Esophagus squamous epithelium (tissue), 5 donors: Measurements from ENCODE around the gene SCARF1. TPM values are rescaled to one million over a fixed set of nuclear protein-coding genes. Genes with fewer than 3 reads are reported as not detected.

Experiments
- DNase-seq: peaks from one replicate; lab custom pipeline; 2025; lab: John Stamatoyannopoulos, UW
- H3K27ac ChIP-seq, 4 donors: fragments of 200-600 bp; sonication (generic); one replicate each; pipeline ENCODE4 v1.5.1; 2016 to 2019; ENCODE audit warnings: mild to moderate bottlenecking in 1 of 4
- H3K27me3 ChIP-seq, 4 donors: fragments of 200-600 bp; sonication (generic); 1 replicate in 3 of 4; 2 replicates in 1 of 4; pipeline versions ENCODE4 v1.5.1 to v1.6.0; 2017 to 2021; ENCODE audit warnings: antibody characterized with exemption in 1 of 4
- H3K36me3 ChIP-seq, 3 donors: fragments of 200-600 bp; sonication (generic); one replicate each; pipeline ENCODE4 v1.5.1; 2016 to 2019
- H3K4me1 ChIP-seq, 3 donors: fragments of 200-600 bp; sonication (generic); one replicate each; pipeline ENCODE4 v1.5.1; 2017 to 2019
- H3K4me3 ChIP-seq, 4 donors: fragments of 200-600 bp; sonication (generic); 1 replicate in 3 of 4; 2 replicates in 1 of 4; pipeline ENCODE4 v1.5.1; 2016 to 2019; ENCODE audit warnings: mild to moderate bottlenecking in 2 of 4, moderate library complexity in 1 of 4
- H3K9me3 ChIP-seq, 3 donors: fragments of 200-600 bp; sonication (generic); one replicate each; pipeline ENCODE4 v1.5.1; 2016 to 2019
- CTCF ChIP-seq, 6 experiments: fragments of 450-650 bp in 4 of 6; fragments of 200-600 bp in 2 of 6; sonication (generic) in 2 of 6; IDR thresholded peaks; one replicate each; pipeline ENCODE4 v1.5.1; 2016 to 2019; ENCODE audit warnings: antibody characterized with exemption in 6 of 6, mild to moderate bottlenecking in 4 of 6, moderate library complexity in 4 of 6
- POLR2A ChIP-seq, 4 donors: fragments of 450-650 bp; IDR thresholded peaks; one replicate each; pipeline ENCODE4 v1.6.1; 2017; ENCODE audit warnings: antibody characterized with exemption in 4 of 4, mild to moderate bottlenecking in 4 of 4, moderate library complexity in 3 of 4
- WGBS, 2 donors: methylation state at CpG; one replicate each; pipeline ENCODE4 v1.1.5; 2018; 5-methylcytosine and 5-hydroxymethylcytosine counted together
- intact Hi-C: fragments of 100-400 bp; cut with DNase I; formaldehyde crosslinking; loops from one replicate; pipeline ENCODE4 v1.15.0; 2022
- total RNA-seq, 4 donors: library from RNA; depleted of rRNA; stranded (reverse); fragments of >200 nt; gene quantifications; one replicate each; pipeline ENCODE4 v1.1.0, GENCODE V29; 2016
- donor health status: DM: yes; HTN: yes; CAD: no.

The SCARF1 gene
- total RNA-seq, 4 donors from 2014 or later = 2.0 to 5.7 (median 3.3) TPM

GRCh38 chr17:1635675-1636465 lies 9.7 kb downstream of the SCARF1 start:
- intact Hi-C loops = no loop called here

GRCh38 chr17:1634841-1635650 lies 10.5 kb downstream of the SCARF1 start:
- H3K27ac ChIP-seq = no peak overlapping the region
- H3K4me1 ChIP-seq = peaks cover 0 to 10% (median 0%) of the 10 kb centered on the region in 3 donors
- peaks cover 0 to 17% (median 0%) of the 10 kb centered on the region in 3 donors for H3K36me3 ChIP-seq
- no peak overlapping the region for H3K4me3 ChIP-seq
- DNase-seq = no peak
- intact Hi-C loops = no loop called here
- 92% methylated on average over 17 of the region's 45 CpGs; no CpG with 5 or more reads in 1 of the 2 donors for WGBS, 2 donors
- no peaks in the 10 kb centered on the region for H3K9me3 ChIP-seq
- H3K27me3 ChIP-seq = peaks cover 0 to under 1% (median 0%) of the 10 kb centered on the region in 4 donors
- TF ChIP-seq POLR2A (IDR thresholded peaks at IDR 0.05) (no peak), CTCF (IDR thresholded peaks at IDR 0.05) (no peak)

More at GRCh38 chr17:1635675-1636465, 9.7 kb downstream of the SCARF1 start:
- WGBS, 2 donors = 74 to 81% methylated on average over 4 to 7 of the region's 10 CpGs
- no peak overlapping the region for H3K27ac ChIP-seq
- TF ChIP-seq POLR2A (IDR thresholded peaks at IDR 0.05) (no peak), CTCF (IDR thresholded peaks at IDR 0.05) (no peak)
- no peaks in the 10 kb centered on the region for H3K27me3 ChIP-seq
- H3K9me3 ChIP-seq = no peaks in the 10 kb centered on the region
- no peak overlapping the region for H3K4me3 ChIP-seq
- no peak for DNase-seq
- peaks cover 0 to 17% (median 0%) of the 10 kb centered on the region in 3 donors for H3K36me3 ChIP-seq
- H3K4me1 ChIP-seq = peaks cover 0 to 15% (median 0%) of the 10 kb centered on the region in 3 donors

DNA sequence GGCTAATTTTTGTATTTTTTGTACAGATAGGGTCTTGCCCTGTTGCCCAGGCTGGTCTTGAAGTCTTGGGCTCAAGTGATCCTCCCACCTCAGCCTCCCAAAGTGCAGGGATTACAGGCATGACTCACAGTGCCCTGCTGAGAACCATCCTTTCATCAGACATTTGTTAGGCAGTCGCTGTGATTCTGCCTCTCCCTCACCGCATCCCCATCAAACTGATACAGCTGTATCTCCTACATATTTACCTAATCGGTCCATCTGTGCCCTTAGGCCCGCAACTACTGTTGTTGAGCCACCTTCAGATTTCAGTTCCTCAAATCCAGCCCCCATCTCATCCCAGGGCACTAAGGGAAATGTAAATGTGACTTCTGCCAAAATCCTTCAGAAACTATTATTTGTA lies 14.9 kb downstream of the SCARF1 start:
- intact Hi-C loops = no loop called here
- no peak for TF ChIP-seq CTCF (IDR thresholded peaks at IDR 0.05)
- no peak for TF ChIP-seq POLR2A (IDR thresholded peaks at IDR 0.05)
- Histone ChIP-seq H3K36me3 (peaks cover 0 to 10% (median 0%) of the 10 kb centered on the region in 3 donors), H3K4me1 (peaks cover 20 to 51% (median 24%) of the 10 kb centered on the region in 3 donors), H3K27me3 (peaks cover 0 to 25% (median 0%) of the 10 kb centered on the region in 4 donors), H3K4me3 (no peak overlapping the region), H3K9me3 (no peaks in the 10 kb centered on the region), H3K27ac (no peak overlapping the region)
- WGBS, 2 donors = 46 to 76% methylated on average over 4 of the region's 4 CpGs
- no peak for DNase-seq

GRCh38 chr17:1629504-1630310 lies 15.8 kb downstream of the SCARF1 start:
- Histone ChIP-seq H3K27ac (peak overlapping the region; percentile 76 to 95 (median 88)), H3K4me3 (peak overlapping the region; percentile 60 to 96 (median 74)), H3K4me1 (peaks cover 20 to 60% (median 28%) of the 10 kb centered on the region in 3 donors), H3K36me3 (peaks cover 0 to under 1% (median 0%) of the 10 kb centered on the region in 3 donors), H3K9me3 (no peaks in the 10 kb centered on the region), H3K27me3 (peaks cover 0 to 25% (median 0%) of the 10 kb centered on the region in 4 donors)
- TF ChIP-seq CTCF (IDR thresholded peaks at IDR 0.05) (peak in 5 of 6 experiments; percentile 46 to 81 (median 71)), POLR2A (IDR thresholded peaks at IDR 0.05) (no peak)
- no peak for DNase-seq
- intact Hi-C loops = loop anchor here (2.0 kb wide), 1 partner anchor 55 kb away; no protein-coding TSS in a partner anchor
- 0 to 2% methylated on average over 2 to 20 of the region's 45 CpGs for WGBS, 2 donors
